ENCODE results near the gene PHF10.

The PHF10 gene

DNA sequence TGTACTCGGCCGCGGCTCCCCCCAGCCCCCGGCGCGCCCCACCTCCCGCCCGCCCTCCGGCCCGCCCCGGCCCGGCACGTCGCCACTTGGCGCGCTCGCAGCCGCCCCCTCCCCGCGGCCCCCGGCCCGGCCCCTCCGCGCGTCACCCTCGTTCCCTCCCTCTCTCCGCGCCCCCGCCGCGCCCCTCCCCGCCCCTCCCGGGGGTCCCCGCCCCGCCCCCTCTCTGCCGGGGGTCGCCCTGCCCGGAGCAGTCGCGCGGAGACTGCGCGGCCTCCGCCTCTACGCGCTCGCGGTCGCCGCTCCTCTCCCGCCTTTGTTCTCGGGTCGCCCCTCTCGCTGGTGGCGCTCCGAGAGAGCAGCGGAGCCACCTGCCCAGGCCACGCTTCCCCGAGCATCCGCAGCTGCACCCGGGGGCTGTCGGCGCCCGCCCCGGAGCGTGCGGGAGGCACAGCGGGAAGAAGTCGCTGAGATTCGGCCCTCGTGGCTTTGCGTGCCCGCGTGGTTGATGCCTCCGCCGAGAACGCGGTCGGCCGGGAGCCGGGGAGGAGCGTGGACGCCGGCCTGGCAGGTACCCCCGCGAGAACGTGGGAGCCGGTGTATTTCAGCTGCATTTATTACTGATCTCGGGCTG is at the start of gene PHF10:
TSS of gene PHF10 (minus strand) at position 7 of the 631 bp plus-strand sequence. CDS start 569 bp downstream, outside the sequence.
- peak; percentile 59 for ATAC-seq
- TF ChIP-seq ZFP30 (CRISPR knock-in tag; IDR thresholded peaks at IDR 0.05): no peak
- no peak for TF ChIP-seq RARB (CRISPR knock-in tag; IDR thresholded peaks at IDR 0.05)
- TF ChIP-seq, protein P1, sequence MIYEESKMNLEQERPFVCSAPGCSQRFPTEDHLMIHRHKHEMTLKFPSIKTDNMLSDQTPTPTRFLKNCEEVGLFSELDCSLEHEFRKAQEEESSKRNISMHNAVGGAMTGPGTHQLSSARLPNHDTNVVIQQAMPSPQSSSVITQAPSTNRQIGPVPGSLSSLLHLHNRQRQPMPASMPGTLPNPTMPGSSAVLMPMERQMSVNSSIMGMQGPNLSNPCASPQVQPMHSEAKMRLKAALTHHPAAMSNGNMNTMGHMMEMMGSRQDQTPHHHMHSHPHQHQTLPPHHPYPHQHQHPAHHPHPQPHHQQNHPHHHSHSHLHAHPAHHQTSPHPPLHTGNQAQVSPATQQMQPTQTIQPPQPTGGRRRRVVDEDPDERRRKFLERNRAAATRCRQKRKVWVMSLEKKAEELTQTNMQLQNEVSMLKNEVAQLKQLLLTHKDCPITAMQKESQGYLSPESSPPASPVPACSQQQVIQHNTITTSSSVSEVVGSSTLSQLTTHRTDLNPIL (CRISPR knock-in tag; IDR thresholded peaks at IDR 0.05; ENCODE audit: low read depth): no peak
- TF ChIP-seq, protein P2, sequence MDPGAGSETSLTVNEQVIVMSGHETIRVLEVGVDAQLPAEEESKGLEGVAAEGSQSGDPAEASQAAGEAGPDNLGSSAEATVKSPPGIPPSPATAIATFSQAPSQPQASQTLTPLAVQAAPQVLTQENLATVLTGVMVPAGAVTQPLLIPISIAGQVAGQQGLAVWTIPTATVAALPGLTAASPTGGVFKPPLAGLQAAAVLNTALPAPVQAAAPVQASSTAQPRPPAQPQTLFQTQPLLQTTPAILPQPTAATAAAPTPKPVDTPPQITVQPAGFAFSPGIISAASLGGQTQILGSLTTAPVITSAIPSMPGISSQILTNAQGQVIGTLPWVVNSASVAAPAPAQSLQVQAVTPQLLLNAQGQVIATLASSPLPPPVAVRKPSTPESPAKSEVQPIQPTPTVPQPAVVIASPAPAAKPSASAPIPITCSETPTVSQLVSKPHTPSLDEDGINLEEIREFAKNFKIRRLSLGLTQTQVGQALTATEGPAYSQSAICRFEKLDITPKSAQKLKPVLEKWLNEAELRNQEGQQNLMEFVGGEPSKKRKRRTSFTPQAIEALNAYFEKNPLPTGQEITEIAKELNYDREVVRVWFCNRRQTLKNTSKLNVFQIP (CRISPR knock-in tag; IDR thresholded peaks at IDR 0.05; ENCODE audit: borderline replicate concordance, low read depth): no peak
- TF ChIP-seq ARNTL (CRISPR knock-in tag; IDR thresholded peaks at IDR 0.05; ENCODE audit: borderline replicate concordance, low read depth): no peak
- TF ChIP-seq, protein P3, sequence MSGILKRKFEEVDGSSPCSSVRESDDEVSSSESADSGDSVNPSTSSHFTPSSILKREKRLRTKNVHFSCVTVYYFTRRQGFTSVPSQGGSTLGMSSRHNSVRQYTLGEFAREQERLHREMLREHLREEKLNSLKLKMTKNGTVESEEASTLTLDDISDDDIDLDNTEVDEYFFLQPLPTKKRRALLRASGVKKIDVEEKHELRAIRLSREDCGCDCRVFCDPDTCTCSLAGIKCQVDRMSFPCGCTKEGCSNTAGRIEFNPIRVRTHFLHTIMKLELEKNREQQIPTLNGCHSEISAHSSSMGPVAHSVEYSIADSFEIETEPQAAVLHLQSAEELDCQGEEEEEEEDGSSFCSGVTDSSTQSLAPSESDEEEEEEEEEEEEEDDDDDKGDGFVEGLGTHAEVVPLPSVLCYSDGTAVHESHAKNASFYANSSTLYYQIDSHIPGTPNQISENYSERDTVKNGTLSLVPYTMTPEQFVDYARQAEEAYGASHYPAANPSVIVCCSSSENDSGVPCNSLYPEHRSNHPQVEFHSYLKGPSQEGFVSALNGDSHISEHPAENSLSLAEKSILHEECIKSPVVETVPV (CRISPR knock-in tag; IDR thresholded peaks at IDR 0.05): no peak
- TF ChIP-seq GLIS3 (CRISPR knock-in tag; IDR thresholded peaks at IDR 0.05): 0 out of 2 replicates have a peak, but pooled peaks have one; percentile 34
- TF ChIP-seq SNAI2 (CRISPR knock-in tag; IDR thresholded peaks at IDR 0.05): no peak
- TF ChIP-seq ZNF70 (CRISPR knock-in tag; IDR thresholded peaks at IDR 0.05): no peak
- no peak for TF ChIP-seq ZNF8 (CRISPR knock-in tag; IDR thresholded peaks at IDR 0.05)
- no peak for TF ChIP-seq ISL1 (CRISPR knock-in tag; IDR thresholded peaks at IDR 0.05)
- TF ChIP-seq ZFP3 (CRISPR knock-in tag; IDR thresholded peaks at IDR 0.05): peak; percentile 31; the same call in 1 of the 2 replicates
- no peak for TF ChIP-seq ESRRG (CRISPR knock-in tag; IDR thresholded peaks at IDR 0.05)
- peak; percentile 78 for TF ChIP-seq CSDC2 (CRISPR knock-in tag; IDR thresholded peaks at IDR 0.05)
- TF ChIP-seq BACH2 (CRISPR knock-in tag; IDR thresholded peaks at IDR 0.05; ENCODE audit: borderline replicate concordance): no peak
- TF ChIP-seq PPARA (CRISPR knock-in tag; IDR thresholded peaks at IDR 0.05; ENCODE audit: borderline replicate concordance): no peak
- TF ChIP-seq, protein P4, sequence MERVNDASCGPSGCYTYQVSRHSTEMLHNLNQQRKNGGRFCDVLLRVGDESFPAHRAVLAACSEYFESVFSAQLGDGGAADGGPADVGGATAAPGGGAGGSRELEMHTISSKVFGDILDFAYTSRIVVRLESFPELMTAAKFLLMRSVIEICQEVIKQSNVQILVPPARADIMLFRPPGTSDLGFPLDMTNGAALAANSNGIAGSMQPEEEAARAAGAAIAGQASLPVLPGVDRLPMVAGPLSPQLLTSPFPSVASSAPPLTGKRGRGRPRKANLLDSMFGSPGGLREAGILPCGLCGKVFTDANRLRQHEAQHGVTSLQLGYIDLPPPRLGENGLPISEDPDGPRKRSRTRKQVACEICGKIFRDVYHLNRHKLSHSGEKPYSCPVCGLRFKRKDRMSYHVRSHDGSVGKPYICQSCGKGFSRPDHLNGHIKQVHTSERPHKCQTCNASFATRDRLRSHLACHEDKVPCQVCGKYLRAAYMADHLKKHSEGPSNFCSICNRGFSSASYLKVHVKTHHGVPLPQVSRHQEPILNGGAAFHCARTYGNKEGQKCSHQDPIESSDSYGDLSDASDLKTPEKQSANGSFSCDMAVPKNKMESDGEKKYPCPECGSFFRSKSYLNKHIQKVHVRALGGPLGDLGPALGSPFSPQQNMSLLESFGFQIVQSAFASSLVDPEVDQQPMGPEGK (CRISPR knock-in tag; IDR thresholded peaks at IDR 0.05; ENCODE audit: borderline replicate concordance): no peak
- no peak for TF ChIP-seq TCF4 (CRISPR knock-in tag; IDR thresholded peaks at IDR 0.05; ENCODE audit: borderline replicate concordance)
- TF ChIP-seq OSR1 (CRISPR knock-in tag; IDR thresholded peaks at IDR 0.05): no peak
- TF ChIP-seq, protein P5, sequence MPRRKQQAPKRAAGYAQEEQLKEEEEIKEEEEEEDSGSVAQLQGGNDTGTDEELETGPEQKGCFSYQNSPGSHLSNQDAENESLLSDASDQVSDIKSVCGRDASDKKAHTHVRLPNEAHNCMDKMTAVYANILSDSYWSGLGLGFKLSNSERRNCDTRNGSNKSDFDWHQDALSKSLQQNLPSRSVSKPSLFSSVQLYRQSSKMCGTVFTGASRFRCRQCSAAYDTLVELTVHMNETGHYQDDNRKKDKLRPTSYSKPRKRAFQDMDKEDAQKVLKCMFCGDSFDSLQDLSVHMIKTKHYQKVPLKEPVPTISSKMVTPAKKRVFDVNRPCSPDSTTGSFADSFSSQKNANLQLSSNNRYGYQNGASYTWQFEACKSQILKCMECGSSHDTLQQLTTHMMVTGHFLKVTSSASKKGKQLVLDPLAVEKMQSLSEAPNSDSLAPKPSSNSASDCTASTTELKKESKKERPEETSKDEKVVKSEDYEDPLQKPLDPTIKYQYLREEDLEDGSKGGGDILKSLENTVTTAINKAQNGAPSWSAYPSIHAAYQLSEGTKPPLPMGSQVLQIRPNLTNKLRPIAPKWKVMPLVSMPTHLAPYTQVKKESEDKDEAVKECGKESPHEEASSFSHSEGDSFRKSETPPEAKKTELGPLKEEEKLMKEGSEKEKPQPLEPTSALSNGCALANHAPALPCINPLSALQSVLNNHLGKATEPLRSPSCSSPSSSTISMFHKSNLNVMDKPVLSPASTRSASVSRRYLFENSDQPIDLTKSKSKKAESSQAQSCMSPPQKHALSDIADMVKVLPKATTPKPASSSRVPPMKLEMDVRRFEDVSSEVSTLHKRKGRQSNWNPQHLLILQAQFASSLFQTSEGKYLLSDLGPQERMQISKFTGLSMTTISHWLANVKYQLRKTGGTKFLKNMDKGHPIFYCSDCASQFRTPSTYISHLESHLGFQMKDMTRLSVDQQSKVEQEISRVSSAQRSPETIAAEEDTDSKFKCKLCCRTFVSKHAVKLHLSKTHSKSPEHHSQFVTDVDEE (CRISPR knock-in tag; IDR thresholded peaks at IDR 0.05): no peak; the same call in 1 of the 2 replicates
- no peak for TF ChIP-seq ZC3H10 (CRISPR knock-in tag; IDR thresholded peaks at IDR 0.05)
- TF ChIP-seq ZNF565 (CRISPR knock-in tag; conservative IDR thresholded peaks at IDR 0.05; ENCODE audit: low read depth): no peak
- TF ChIP-seq TOX (CRISPR knock-in tag; IDR thresholded peaks at IDR 0.05; ENCODE audit: borderline replicate concordance): no peak

All from SK-N-SH treated with all-trans-retinoic acid at 6 μM for 48 hours (cell line).